Effector CD4-positive, alpha-beta T cell (primary cell): ENCODE data around the gene ADGRL1.
"Not testable (repeated sequence)": the region's sequence is repeated elsewhere in the genome, so short reads cannot be mapped to it uniquely, and the experiment has no call there.

Experiments used
- DNase-seq: peaks from one replicate; pipeline ENCODE4 v3.0.0-alpha.2; 2020

The ADGRL1 gene

DNA sequence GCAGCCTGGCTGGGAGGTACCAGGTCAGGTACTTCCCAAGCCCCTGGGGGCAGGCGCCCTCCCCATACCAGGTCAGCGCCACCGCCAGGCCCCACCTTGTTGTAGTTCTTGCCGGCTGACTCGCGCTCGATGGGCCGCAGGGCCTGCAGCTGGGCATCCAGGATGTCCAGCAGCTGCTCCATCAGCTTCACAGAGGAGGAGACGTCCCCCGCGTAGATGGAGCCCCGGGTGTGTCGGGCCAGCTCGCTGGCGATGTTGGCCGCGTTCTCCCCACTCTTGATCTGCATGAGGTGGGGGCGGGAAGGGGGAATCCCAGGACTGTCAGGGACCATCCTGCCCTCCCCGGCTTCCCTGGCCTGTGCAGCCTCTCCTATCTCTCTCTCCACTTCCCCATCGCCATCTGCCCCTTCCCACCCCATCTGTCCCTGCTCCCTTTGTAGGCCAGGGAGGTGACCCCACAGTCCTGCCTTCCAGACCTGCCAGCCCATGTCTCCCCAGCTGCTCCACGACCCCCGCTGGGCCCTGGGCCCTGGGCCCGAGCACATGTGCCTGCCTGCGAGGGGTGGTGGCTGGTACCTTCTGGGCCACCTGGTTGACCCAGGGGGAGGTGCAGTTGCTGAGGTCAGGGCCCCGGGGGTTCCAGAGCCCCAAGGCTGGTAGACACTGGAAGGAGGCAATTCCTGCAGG, 45.8 kb downstream of the ADGRL1 start:
- no peak for DNase-seq

DNA sequence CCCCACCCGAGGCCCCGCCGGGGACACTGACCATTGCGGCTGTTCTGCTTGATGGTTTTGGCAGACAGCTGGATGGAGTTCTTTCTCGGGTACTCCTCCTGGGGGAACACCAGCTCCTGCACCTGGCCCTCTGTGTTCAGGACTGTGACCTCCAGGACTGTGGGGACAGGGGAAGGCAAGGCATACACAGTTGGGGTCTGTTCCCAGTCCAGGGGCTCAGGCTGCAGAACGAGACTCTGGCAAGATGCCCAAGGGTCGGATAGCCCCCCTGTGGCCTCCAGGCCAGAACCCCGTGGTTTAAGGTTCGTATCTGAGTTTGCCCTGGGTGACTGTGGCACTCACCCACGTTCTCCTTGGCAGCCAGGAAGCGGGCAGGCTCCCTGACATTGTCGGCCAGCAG, 46.9 kb downstream of the ADGRL1 start:
- no peak for DNase-seq

DNA sequence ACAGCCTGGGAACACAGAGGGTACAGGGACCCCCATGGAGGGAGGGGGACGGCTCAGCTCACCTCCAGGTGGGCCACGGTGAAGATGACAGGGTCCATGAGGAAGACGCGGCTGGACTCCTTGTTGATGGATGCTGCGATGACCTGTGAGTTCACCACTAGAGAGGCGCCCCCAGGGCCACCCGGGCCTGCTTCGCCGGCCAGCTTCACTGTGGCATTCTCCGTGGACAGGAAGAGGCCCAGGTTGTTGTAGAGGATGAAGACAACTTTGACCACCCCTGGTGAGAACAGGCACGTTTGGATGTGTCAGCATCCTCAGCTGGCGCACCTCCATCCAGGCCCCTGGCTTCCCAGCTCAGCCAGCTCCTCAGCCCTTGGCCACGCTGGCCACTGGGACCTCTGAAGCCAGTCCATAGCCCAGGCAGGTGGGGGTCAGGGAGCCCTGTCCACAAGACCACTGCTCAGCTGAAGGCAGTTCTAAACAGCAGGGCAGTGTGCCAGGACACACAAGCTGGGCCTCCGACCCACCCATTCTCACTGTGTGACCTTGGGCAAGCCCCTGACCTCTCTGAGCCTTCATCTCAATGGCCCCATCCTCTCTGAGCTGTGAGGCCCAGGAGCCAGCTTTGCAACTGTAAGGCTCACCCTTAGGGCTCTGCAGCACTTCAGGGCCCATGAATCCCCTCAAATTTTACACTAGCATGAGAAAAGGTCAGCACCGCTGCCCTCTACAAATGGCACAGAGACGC, 47.5 kb downstream of the ADGRL1 start:
- DNase-seq, result no peak

DNA sequence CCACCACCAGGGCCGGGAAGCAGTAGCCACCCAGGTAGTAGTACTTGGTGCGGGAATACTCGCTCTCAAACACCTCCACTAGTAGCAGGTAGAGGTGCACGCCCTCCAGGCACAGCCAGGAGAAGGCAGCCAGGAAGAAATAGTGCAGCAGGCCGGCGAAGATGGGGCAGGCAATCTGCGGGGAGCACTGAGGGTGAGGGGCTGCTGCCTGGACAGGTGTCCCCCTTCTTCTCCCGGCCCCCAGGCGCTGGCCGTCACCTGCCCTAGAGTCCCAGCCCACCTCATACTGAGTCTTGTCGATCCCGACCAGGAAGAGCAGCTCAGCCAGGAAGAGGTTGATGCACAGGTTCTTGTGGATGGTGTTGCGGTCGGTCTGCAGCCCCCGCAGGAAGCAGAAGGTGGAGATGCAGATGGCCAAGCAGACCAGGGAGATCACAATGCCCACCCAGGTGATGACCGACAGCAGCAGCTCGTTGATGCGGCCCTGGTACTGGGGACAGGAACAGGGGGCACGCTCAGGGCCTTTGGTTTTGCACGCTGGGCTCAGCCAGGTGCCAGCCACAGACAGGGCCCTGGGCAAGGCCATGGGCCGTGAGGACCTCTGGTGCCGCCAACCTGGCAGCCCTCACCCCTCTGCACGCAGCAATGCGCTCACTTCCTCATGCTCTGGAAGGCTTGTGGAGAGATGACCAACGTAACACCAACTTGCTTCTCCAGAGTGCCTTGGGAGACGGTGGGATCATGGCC, 48.8 kb downstream of the ADGRL1 start:
- DNase-seq, result no peak

DNA sequence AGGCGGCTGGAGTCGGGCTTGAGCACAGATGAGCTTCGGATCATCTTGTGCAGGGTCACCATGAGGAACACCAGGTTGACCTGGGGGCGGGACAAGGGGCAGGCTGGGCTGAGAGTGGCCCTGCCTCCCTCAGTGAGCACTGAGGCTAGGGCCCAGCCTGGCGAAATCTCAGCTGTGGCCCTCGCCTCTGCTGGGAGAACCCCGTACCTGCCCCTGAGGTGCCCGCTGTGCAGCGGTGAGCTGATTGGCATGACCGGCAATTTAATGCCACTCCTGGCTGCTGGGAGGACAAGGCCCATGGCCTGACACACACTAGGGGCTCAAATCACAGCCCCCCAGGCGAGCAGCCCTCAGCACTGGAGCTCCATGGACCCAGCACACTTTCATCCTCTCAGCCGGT, 49.8 kb downstream of the ADGRL1 start:
- DNase-seq, result no peak

DNA sequence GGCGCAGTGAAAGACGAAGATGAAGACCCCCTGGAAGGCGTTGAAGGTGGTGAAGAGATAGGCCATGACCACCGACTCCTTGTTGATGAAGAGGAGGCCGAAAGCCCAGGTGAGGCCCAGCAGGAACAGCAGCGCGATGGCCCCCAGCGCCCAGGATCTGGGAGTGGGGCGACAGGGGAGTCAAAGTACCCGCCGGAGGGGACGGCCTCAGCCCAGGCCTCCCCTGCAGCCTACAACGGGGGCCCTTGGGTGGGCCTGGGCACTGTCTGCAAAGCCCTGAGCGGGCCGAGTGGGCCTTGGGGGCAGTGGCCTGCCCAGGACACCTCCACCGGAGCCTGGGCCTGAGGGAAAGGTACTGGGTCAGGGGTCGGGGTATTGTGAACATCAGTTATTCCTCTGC, 50.6 kb downstream of the ADGRL1 start:
- no peak for DNase-seq

DNA sequence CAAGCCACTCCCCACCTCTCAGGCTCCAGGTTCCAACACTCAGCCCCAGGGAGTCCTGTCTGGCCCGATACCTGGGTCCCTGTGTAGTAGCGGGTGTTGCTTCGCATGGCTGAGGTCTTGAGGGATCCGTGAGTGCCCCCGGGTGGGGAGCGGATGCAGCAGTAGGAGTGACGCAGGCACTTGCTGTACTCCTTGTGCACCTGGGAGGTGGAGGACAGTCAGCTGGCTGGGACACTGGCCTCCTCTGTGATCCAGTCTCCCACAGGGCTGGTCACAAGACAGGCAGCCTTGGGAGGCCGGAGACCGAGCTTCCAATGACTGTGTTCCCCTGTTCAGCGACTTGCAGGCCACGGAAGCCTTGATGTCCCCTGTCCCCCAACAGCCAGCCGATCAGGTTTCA, 53.3 kb downstream of the ADGRL1 start:
- DNase-seq, result no peak

DNA sequence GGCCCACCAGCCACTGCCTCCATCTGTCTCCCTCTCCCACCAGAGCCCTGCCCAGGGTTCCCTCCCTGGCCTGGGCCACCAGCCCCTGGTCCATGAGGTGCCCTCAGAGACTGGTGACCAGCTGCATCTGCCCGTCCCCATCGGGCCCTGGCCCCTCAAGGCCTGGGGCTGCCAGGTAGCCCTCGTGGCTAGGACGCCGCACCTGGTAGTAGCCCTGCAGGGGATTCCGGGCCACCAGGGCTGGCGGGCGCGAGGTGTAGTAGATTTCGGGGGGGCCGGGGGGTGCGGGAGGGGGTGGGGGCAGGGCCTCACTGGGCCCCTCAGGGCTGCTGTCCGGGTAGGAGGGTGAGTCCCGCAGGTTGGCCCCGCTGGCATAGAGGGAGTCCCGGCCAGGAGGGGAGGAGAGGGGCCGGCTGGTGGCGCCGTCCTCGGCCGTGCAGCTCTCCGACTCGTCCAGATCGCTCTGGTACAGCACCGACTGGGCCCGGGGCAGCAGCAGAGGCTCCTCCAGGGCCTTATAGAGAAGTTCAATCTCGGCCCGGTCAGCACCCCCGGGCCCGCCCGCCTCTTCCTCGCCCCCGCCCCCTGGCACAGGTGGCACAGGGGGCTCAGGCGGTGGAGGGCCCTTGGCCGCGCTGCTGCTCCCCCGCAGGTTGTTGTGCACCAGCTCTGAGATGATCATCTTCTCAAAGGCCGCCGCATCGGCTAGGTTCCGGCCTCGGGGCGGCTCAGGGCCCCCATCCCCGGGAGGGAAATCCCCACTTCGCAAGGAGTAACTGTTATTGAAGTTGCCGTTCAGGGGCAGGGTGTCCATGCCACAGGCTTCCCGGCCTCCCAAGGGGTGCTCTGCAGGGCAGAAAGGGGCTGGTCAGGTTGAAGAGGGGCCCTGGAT, 55.0 kb downstream of the ADGRL1 start:
- no peak for DNase-seq

DNA sequence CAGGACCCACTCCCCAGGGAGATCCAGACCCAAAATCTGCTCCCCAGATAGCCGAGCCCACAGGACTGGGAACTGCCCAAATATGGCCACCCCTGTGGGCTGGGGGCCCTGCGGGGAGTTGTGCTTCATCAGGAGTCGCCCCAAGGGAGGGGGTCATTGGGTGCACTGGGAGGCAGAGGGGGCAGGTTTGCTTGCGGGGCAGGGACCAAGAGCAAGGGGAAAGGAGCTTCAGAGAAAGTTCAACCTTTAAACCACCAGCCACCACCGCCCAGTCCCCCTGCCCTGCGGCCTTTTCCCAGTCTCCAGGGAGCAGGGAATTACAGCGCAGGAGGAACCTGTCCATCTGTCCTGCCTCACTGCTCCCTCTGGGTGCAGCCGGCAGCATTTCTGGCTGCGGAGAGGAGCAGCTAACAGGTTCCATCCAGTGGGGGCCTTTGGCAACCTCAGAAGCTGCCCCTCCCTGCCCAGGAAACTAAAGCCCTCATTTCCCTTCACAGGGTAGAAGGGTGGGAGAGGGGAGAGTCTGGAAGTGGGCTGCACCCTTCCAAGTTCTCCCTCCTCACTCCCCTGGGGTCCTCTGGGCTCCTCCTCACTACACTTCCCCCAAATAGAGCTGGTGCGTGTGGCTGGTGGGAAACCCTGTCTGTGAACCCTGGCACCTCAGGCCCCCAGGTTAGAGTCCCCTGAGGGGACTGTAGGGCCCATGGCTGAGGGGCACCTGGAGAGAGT, 55.8 kb downstream of the ADGRL1 start:
- no peak for DNase-seq

DNA sequence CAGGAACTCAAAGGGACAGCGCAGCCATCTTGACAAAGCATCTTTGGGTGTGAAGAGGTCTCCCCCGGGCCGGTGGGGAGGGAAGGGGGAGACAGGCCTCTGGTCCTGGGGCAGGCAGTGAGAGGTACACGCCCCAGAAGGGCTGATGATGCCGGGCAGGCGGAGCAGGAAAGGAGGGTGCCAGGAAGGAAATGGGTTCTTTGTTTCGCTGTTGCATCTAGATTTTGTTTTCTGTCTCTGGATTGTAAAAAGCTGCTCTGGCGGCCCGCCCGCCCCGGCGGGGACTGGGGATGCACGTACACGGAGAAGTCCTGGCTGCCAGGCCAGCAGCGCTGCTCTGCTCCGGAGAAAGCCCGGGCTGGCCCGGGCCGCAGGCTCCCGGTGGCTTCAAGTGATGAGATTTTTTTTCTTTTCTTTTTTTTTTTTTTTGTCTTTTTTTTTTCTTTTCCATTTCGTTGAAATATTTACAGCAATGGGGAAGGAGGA, 56.4 kb downstream of the ADGRL1 start:
- peak; percentile 34 for DNase-seq

DNA sequence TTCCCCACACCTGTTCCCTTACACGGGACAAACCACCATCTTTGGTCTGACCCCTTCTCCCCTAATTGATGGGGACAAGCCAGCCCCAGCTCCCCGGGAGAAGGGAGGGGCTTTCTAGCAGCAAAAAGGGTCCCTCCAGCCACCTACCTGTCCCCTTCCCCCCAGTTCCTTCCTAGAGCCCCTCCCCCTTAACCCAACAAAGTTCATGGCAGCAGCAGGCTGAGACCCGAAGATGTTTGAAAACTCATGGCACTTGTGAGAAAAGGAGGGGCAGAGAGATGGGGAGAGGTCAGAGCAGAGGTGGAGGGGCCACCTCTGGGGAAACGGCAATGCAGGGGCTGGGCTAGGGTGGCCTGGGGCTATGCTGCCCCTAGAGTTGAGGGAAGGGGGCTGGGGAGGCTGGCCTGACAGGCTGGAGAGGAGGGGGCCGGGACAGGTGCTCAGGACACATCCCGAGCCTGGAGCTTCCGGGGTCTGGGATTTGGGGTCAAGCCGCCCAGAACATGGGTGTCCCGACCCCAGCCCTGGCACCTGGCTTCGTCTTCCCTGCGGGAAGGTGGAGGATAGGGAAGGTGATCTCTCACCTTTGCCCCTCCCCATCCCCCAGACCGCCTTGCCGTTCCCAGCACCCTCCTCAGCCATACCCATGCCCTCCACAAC, 57.1 kb downstream of the ADGRL1 start:
- DNase-seq, result no peak

DNA sequence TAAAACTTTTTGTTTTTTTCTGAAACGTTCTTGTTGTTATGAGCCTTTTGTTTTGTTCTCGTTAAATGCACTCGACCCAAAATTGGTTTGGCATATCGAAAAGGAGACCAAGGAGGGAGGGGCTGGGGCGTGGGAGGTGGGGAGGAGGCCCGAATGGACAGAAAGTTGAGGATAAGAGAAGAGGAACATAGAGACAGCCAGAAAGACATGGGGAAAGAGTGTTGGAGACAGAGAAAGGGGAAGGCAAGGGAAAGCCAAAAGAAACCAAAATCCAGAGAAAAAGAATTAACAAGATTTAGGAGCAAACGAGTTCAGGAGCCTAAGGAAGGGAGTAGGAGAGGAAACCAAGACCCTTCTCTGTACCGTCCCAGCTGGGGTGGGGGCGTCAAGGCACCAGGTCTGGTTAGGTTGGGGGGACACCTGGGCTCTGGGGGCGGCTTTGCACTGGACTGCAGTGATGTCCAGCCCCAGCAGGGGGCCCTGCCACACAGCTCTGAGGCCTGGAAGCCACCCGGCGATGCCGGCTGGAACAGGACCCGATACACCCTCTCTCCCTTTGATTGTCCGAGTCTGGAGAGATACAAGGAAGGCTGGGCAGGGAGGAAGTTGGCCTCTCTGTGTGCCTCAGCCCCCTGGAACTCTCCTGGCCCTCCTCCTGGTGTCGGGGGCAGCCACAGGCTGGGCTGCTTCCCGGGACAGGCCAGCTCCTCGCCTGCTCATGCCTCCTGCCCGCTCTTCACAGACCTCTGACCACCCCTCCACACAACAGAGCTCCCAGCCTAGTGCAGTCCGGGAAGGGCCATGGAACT, 58.0 kb downstream of the ADGRL1 start:
- DNase-seq, result no peak

DNA sequence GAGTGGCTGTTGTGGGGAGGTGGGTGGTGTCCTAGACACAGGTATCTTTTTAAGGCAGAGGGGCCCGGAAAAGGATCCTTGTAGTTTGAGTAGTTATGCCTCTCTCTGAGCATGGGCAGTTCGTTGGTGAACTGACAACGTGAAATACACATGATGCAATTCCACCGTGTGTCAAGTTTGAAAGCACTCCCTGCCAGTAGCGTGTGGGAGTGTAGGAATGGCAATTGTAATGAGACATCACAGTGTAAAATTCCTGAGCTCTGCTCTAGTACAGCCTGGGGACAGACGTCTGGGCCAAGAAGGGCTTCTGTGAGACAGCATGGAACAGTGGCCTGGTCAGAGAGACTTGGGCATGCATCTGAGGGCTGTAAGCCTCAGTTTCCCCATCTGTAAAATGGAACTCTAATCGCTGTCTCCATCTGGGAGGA, 59.2 kb downstream of the ADGRL1 start:
- DNase-seq, result no peak

DNA sequence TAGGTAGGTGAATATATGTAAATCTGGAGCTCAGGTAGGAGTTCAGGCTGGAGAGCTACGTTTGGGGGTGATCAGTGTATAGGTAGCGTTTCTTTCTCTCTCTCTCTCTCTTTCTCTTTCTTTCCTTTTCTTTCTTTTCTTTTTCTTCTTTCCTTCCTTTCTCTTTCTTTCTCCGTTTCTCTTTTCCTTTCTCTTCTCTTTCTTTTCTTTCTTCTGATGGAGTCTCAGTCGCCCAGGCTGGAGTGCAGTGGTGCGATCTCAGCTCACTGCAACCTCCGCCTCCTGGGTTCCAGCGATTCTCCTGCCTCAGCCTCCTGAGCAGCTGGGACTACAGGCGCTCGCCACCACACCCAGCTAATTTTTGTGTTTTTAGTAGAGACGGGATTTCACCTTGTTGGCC, 59.8 kb downstream of the ADGRL1 start:
- not testable (repeated sequence) for DNase-seq

DNA sequence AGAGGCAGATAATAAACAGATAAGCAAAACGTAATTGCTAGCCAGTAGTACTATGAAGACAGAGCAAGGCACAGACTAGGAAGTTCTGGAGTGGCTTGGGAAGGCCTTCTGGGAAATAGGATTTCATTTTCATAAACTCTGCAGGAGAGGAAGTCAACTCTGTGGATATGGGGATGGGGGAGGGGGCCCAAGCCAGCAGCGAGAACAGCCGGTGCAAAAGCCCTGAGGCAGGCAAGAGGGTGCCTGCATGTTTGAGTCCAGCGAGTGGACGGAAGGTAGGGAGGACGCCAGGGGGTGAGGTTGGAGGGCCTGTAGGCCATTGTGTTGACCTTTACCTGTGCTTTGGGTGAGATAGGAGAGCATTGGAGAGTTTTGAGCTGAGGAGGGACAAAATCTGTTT, 60.6 kb downstream of the ADGRL1 start:
- no peak for DNase-seq

DNA sequence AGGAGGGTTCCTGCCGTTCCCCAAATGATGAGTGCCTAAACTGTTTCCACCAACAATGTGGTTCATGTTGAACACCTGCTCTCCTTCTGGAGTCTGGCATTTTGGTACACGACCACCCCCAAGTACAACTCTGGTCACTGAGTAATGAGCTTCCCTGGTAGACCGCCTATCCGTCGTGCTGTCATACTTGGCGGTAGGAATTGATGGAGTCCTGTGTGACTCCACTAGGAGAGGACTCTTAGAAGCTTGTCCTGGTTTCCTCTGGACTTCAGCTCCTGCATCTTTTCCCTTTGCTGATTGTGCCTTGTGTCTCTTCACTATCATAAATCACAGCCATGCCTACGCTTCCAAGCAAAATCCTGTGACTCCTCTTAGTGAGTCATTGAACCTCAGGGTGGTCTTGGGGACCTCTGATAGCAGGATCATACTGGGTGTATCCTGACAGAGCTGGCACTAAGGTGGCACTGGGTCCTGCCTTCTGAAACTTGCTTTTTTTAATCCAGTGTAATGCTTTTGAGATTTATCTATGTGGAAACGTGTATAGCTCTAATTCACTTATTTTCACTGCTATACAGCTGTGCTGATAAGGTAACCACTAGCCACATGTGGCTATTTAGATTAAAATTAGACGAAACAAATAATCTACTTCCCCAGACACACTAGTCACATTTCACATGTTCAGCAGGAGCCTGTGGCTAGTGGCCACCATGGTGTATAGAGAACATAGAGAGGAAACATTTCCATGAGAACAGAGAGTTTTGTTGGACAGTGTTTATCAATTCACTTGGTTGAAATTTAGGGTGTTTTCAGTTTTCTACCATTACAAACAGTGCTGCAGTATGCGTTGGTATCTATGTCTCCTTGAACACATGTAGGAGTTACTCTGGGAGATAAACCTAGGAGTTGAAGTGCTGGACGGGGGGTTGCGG, 63.4 kb downstream of the ADGRL1 start:
- no peak for DNase-seq

DNA sequence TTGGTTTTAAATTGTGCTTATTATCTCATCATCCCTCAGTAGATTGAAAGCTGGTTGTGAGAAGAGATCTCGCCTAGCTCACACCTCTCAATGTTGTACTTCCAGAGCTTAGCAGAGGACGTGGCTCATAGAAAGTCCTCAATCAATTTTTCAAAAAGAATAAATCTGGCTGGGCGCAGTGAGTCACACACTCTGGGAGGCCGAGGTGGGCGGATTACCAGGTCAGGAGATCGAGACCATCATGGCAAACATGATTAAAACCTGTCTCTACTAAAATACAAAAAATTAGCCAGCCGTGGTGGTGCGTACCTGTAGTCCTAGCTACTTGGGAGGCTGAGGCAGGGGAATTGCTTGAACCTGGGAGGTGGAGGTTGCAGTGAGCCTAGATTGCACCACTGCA, 64.9 kb downstream of the ADGRL1 start:
- no peak for DNase-seq

DNA sequence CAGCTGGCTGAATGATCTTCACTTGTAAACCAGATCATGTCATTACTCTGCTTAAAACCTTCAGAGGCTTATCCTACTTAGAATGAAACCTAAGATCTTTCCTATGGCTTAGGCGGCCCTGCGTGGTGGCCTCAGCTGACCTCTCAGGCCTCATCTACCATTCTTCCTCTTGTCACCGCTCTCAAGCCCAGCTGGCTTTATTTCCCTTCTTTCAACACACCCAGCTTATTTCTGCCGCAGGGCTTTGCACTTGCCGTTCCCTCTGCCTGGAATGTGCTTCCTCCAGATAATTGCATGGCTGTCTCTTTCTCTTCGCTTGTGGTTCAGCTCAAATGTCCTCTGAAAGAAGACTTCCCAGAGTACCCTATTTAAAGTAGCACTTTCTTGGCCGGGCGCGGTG, 66.0 kb downstream of the ADGRL1 start:
- no peak for DNase-seq

DNA sequence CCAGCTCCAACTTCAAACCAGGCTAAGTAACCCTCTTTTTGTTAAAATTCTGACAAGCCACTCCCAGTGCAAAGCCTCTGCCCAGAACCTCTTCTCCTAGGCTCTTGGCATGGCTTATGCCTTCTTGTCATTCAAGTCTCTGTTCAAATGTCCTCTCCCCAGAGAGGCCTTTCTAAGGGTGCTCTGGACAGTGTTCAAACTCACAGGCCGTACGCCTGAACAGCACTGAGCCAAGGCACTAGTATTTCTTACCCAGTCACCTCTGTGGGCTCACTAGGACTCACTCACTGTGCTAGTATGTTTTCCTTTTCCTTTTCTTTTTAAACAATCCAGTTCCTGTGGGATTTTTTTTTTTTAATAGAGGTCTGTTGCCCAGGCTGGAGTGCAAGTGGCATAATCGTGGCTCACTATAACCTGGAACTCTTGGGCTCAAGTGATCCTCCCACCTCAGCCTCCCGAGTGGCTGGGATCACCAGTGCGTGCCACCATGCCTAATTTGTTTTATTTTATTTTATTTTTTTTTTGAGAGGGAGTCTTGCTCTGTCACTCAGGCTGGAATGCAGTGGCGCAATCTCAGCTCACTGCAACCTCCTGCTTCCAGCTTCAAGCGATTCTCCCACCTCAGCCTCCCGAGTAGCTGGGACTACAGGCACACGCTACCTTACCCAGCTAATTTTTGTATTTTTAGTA, 67.2 kb downstream of the ADGRL1 start:
- DNase-seq, result no peak
